ENCODE measurements around the gene SPINDOC.
"Not testable (repeated sequence)": the region's sequence is repeated elsewhere in the genome, so short reads cannot be mapped to it uniquely, and the experiment has no call there.

The SPINDOC gene

DNA sequence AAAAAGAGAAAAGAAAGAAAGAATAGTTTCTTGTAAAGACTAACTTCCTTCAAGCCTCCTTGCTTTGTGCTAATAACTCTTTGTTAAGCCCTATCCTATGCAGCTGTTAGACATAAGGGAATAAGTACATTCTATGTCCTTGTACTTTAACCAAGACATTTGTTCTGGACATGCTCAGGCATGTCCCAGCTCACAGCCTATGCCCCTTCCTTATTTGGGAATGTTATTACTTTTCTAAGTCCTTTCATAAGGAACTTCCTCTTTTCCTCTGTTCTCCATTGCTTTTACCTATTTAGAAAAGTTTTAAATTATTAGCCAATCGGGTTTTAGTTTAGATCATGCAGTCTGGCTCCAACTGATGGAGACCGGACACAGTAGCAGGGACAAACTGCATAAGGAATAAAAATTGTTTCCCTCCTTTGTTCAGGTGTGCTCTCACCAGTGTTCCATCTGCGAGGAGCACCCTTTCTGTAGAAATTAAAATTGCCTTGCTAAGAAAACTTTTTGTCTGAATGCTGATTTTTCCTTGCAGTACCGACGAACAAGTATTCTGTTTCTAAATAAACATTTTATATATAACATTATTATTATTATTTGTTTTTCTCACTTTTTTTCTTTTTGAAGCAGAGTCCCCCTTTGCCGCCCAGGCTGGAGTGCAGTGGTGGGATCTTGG, 21.6 kb upstream of the SPINDOC start:
- no peak for DNase-seq

DNA sequence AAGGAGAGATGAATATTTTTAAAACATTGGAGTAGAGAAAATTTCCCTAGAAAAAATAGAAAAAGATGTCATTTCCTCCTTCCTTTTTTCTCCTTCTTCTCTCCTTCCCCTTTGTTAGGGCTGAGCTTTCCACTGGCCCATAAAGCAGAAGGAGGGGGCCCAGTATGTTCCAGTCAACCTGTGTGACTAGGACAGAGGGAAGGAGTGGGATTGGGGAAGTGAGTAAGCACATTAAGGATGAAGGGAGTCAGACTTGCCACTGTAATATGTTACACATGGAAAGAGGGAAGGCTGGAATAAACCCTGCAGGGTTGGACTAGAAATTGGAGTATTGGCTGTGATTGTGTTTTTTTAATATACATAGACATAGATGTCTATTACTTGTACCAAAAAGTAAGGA, 20.1 kb upstream of the SPINDOC start:
- no peak for DNase-seq

GRCh38 chr11:63795066-63795465, 18.2 kb upstream of the SPINDOC start:
- DNase-seq: no peak

GRCh38 chr11:63800921-63801320, 12.3 kb upstream of the SPINDOC start:
- no peak for DNase-seq

DNA sequence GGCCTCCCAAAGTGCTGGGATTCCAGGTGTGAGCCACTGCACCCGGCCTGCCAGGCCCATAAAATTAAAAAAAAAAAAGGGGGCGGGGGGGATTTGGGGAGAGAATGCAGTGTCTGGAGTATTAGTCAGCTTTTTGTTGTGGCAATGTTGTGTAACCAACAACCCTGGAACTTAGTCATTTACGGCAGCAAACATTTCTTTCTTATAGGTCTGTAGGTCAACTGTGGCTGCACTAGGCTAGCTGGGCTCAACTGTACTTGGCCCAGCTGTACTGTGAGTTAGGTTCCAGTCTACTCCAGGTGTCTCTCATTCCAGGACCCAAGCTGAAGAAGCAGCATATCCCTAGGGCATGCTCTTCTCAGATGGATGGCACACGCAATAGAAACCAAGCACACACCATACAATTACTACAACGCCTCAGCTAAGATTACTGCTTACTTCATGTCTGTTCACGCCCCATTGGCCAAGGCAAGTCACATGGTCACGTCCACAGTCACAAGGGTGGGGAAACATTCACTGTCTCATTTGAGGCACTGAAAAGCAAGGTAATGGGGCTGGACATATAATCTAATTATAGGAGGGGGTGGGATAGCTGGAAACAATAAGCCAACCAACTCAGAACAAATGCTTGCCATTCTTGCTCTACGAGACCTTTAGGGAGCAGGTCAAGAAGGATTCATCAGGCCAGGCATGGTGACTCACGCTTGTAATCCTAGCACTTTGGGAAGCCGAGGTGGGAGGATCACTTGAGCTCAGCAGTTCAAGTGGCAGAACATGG, 10.4 kb upstream of the SPINDOC start:
- DNase-seq: no peak

GRCh38 chr11:63804259-63804658, 9.0 kb upstream of the SPINDOC start:
- no peak for DNase-seq

DNA sequence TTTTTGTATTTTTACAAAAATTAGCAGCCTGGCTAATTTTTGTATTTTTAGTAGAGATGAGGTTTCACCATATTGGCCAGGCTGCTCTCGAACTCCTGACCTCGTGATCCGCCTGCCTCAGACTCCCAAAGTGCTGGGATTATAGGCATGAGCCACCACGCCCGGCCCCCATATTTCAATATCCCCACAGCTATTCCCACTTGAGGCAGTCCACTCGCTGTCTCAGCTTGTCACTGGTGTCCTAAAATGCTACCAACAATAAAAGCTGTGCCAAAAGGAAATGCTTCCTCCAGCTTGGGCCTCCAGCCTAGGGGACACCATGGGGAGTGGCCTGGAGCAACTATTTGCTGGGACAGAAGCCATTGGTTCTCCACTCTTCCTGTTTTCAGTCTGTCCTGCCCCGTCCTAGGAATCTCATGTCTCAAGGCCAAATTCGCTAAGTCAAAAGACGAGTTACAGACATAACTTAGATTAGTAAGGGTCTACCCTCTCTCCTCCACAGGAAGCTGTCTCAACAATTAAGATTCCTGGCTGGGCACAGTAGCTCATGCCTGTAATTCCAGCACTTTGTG, 7.3 kb upstream of the SPINDOC start:
- DNase-seq: no peak

DNA sequence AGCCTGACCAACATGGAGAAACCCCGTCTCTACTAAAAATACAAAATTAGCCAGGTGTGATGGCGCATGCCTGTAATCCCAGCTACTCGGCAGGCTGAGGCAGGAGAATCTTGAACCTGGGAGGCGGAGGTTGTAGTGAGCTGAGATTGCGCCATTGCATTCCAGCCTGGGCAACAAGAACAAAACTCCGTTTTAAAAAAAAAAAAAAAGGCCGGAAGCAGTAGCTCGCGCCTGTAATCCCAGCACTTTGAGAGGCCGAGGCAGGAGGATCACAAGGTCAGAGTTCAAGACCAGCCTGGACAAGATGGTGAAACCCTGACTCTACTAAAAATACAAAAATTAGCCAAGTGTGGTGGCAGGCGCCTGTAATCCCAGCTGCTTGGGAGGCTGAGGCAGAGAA, 2.9 kb upstream of the SPINDOC start:
- not testable (repeated sequence) for DNase-seq

- DNase-seq: no peak
These were observed 1.7 kb upstream of the SPINDOC start for GRCh38 chr11:63811522-63811921.

DNA sequence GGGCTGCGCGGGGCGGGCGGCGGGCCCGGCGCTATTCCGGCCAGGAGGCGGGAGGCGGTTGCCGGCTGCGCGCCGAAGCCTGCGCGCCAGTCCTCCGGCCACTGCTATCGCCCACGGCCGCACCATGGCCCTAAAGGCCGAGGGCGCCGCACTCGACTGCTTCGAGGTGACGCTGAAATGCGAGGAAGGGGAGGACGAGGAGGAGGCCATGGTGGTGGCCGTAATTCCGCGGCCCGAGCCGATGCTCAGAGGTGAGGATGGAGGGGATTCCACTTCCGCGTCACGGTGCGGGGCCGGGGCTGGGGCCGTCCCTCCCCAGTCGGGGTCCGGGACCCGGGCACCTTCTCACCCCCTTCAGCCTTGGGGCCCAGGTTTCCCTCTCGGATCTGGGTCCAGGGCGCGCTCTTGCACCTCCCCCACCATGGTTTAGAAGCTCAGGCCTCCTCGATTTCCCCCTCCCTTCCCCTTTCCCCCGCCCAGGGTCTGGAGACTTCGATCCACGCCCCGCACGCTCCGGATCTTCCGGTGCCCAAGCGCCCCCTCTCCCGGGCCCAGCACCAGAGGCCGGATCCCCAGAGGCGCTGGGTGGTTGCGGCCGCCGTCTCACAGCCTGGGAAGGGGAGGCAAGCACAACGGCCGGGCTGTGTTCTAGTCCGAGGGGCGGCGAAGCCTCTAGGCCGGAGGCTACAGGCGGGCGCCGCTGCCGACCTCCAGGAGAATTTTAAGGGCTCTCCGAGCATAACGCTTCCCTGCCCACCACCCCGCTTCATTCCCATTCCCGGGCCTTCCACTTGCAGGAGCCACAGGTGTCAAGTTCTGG, 517 bp downstream of the SPINDOC start:
- no peak for DNase-seq

DNA sequence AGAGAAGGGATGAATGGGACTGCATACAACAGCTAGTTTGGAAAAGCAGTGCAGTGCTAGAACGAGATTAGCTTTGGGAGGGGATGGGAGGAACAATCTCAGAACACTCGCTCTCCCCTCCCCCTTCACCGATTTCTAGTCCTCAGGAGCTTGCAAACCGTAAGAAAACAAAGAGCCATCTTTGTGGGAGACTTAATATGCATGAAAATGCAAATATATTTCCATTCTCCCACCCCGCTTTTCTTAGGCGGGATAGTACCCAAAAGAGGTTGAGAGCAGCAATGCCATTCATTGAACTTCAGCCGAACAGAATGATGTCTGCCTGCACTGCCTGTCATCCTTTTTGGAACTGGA, 1.1 kb downstream of the SPINDOC start:
- no peak for DNase-seq

DNA sequence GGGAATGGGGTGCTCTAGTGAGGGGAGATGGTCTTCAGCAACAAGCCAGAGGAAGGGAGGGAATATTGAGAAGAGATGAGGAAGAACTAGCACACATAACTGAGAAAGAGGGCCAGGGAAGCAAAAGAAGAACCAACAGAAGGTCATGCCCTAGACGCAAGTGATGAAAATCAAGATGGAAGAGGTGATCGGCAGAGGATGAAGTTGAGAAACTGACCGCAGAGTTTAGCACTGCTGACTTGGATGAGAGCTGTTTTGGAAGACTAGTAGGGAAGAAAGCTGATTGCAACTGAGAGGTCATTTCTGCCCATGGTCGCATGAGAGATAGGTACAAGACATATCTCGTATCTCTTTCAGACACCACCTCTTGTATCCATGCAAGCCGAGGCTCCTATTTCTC, 2.9 kb downstream of the SPINDOC start:
- no peak for DNase-seq

- no peak for DNase-seq
These were observed 3.5 kb downstream of the SPINDOC start for GRCh38 chr11:63816732-63817131.

GRCh38 chr11:63817758-63818498, 4.7 kb downstream of the SPINDOC start:
- DNase-seq: no peak

GRCh38 chr11:63818609-63819008, 5.4 kb downstream of the SPINDOC start:
- no peak for DNase-seq

DNA sequence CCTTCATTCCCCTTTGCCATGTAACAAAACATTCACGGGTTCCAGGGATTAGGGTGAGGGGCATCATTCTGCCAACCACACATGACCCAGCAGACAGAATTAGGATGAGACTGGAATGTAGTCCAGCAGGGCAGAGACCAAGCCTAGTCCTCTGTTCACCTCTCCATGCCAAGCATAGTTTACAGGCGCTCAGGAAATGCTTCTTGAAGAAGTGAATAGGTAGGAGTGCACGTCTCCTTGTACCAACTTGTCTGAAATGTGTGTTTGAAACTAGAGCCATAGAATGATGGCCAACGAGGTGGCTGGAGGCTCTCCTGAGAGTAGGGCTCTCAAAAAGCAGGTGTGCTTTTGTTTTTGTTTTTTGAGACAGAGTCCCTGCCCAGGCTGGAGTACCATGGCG, 8.2 kb downstream of the SPINDOC start:
- DNase-seq: no peak

DNA sequence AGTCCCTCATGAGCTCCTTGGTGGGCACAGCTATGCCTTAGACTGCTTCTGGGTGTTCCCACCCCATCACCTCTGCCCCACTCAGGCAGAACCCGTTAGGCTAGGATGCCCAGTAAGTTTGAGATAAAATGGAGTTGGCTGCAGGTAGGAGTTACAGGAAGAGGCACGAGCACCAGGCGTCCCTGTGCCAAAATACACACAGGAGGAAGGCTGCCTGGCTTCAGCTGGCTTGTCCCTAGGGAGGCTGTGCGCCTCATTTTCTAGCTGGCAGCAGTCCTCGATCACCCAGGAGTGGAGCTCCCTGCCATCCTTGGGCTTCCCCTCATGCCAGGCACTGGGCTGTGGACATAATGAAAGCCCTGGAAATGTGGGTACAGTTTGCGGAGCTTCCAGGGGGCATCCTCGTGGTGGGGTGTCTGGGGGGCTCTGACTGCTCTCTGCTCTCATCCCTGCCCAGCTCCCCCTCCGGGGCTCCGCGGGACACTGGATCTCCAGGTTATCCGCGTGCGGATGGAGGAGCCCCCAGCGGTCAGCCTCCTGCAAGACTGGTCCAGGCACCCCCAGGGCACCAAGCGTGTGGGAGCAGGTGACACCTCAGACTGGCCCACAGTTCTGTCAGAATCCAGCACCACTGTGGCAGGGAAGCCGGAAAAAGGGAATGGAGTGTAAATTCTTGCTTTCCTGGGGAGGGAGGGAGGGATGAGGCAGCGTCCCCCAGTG, 13.4 kb downstream of the SPINDOC start:
- DNase-seq: no peak

DNA sequence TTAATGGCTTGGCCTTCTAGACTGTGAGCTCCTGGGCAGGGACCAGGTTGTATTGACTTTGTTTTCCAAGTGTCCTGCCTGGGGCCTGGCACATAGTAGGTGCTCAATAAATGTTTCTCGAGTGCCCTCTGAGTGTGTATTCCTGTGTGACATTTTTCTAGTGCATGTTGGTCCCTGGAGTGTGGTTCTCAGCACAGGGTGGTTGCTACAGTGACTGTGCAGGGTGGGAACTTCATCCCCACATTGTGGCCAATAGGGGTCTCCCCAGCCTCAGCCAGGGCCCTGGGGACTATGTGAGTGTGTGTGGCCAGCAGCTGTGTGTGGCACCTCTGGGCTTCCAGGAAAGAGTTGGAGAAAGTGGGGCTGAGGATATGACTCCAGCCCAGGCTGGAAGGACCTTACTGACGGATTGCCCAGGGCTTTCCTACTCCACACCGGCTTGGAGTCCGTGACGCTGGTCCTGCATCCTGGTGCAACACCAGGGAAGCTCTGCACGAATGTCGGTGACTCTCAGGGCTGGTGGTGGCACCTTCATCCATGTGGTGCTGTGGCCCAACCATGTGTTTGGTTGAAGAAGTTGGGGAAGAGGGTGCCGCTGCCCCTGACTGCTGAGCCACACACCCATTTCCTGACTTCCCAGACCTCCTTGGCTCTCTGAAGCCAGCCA, 16.7 kb downstream of the SPINDOC start:
- no peak for DNase-seq

DNA sequence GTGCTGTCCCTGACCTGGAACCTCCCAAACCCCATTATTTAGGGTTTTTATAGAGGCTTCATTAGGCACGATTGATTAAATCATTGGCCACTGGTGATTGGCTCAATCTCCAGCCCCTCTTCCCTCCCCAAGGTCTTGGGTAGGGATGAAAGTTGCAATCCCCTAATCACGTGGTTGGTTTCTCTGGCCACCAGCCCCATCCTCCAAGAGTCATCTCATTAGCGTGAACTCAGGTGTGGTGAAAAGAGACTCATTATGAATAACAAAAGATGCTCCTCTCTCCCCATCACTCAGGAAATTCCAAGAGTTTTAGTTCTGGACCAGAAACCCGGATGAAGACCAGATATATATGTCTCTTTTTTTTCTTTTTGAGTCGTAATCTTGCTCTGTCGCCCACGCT, 18.1 kb downstream of the SPINDOC start:
- DNase-seq: no peak

DNA sequence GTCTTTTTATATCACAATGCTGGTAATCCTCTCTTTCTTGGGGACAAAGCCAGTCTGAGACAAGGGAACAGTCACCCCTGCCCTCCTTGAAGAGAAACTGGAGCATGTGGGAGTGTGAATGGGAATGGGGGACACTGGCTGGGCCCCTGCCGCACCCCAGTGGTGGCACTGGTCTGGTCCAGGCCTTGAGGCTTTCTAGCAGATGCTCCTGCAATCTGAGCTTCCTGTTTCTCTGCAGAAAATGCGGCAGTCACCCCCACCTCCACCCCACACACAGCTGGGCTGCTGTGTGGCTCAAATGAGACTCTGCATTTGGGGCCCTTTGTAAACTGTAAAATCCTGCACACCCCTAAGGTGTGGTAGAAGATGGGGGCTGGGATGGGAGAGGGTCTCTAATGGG, 19.1 kb downstream of the SPINDOC start:
- DNase-seq: no peak

DNA sequence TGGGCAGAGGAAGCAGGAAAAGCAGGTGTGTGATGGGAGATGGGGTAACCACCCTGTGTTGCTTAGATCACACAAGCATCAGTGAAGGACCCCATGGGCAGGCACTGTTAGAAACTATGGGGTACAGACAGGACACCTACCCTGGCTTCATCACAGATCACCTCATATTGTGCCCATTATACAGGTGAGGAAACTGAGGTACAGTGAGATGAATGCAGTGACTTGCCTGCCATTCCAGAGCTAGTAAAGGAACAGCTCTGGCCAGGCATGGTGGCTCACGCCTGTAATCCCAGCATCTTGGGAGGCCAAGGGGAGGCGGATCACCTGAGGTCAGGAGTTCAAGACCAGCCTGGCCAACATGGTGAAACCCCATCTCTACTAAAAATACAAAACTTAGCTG, 19.8 kb downstream of the SPINDOC start:
- DNase-seq: no peak
